Transverse colon (tissue), 4 donors: ENCODE results near the gene CYP4F11. TPM values are rescaled to one million over a fixed set of nuclear protein-coding genes. Genes with fewer than 3 reads are reported as not detected.
"Not testable (repeated sequence)": the region's sequence is repeated elsewhere in the genome, so short reads cannot be mapped to it uniquely, and the experiment has no call there.

ENCODE experiments used
- DNase-seq: peaks from one replicate; pipeline ENCODE4 v3.0.0-alpha.2; 2019
- H3K27ac ChIP-seq, 4 donors: fragments of 200-600 bp; sonication (generic); 2 replicates each; pipeline ENCODE4 v1.5.1; 2016 to 2018; ENCODE audit warnings: inconsistent platforms in 4 of 4
- H3K27me3 ChIP-seq: fragments of 200-600 bp; sonication (generic); 2 replicates; pipeline ENCODE4 v1.5.1; 2017; ENCODE audit warnings: inconsistent platforms
- H3K36me3 ChIP-seq, 4 donors: fragments of 200-600 bp; sonication (generic); 2 replicates each; pipeline ENCODE4 v1.5.1; 2017 to 2019; ENCODE audit warnings: inconsistent platforms in 4 of 4
- H3K4me1 ChIP-seq, 4 donors: fragments of 200-600 bp; sonication (generic); 2 replicates each; pipeline ENCODE4 v1.5.1; 2017 to 2020; ENCODE audit warnings: inconsistent platforms in 4 of 4
- H3K4me3 ChIP-seq, 4 donors: fragments of 200-600 bp; sonication (generic); 1 replicate in 1 of 4; 2 replicates in 3 of 4; pipeline versions ENCODE4 v1.5.1 to v1.6.1; 2017 to 2019; ENCODE audit warnings: inconsistent platforms in 4 of 4
- H3K9me3 ChIP-seq, 2 donors: fragments of 200-600 bp; sonication (generic); 2 replicates each; pipeline ENCODE4 v1.5.1; 2017 to 2019; ENCODE audit warnings: inconsistent platforms in 2 of 2
- CTCF ChIP-seq, 5 experiments: fragments of 200-600 bp in 3 of 5; fragments of 450-650 bp in 2 of 5; sonication (generic) in 3 of 5; IDR thresholded peaks; 1 replicate in 2 of 5; 2 replicates in 3 of 5; pipeline ENCODE4 v1.5.1; 2016 to 2017; ENCODE audit warnings: antibody characterized with exemption in 5 of 5, inconsistent platforms in 3 of 5, mild to moderate bottlenecking in 2 of 5, moderate library complexity in 1 of 5
- EP300 ChIP-seq: sonication (generic); formaldehyde crosslinking; IDR thresholded peaks from one replicate; pipeline ENCODE4 v1.6.1; 2017; ENCODE audit warnings: antibody characterized with exemption, low read depth
- POLR2A ChIP-seq: fragments of 450-650 bp; IDR thresholded peaks from one replicate; pipeline ENCODE4 v1.6.1; 2016; ENCODE audit warnings: antibody characterized with exemption, mild to moderate bottlenecking, moderate library complexity
- POLR2AphosphoS5 ChIP-seq, 3 donors: sonication (generic); formaldehyde crosslinking; IDR thresholded peaks; one replicate each; pipeline ENCODE4 v1.6.1; 2016; ENCODE audit warnings: antibody characterized with exemption in 3 of 3
- WGBS, 2 donors: methylation state at CpG; one replicate each; pipeline ENCODE4 v1.1.5; 2018; ENCODE audit warnings: low coverage in 1 of 2; 5-methylcytosine and 5-hydroxymethylcytosine counted together
- in situ Hi-C, 4 donors: fragments of 200-750 bp; cut with MboI; loops; one replicate each; pipeline versions ENCODE4 v1.15.0 to v1.15.1; 2017; ENCODE audit warnings: low sequenced_read_pairs in 3 of 4, low pct_ligation_motif_present in 1 of 4, low pct_unique_long_range_greater_than_20kb in 1 of 4
- intact Hi-C: fragments of 100-400 bp; cut with DNase I; formaldehyde crosslinking; loops from one replicate; pipeline ENCODE4 v1.15.1; 2023; ENCODE audit warnings: low total_unique reads
- total RNA-seq, 4 donors: library from RNA; depleted of rRNA; stranded (reverse); fragments of >200 nt; gene quantifications; one replicate each; pipeline ENCODE4 v1.1.0, GENCODE V29; 2016

CYP4F11 gene
- total RNA-seq, 4 donors from 2014 or later, result 7.5 to 17.6 (median 10.5) TPM; not detected in 1

GRCh38 chr19:15885167-15885566 is 49.2 kb downstream of the CYP4F11 start:
- in situ Hi-C loops, result no loop called here

DNA sequence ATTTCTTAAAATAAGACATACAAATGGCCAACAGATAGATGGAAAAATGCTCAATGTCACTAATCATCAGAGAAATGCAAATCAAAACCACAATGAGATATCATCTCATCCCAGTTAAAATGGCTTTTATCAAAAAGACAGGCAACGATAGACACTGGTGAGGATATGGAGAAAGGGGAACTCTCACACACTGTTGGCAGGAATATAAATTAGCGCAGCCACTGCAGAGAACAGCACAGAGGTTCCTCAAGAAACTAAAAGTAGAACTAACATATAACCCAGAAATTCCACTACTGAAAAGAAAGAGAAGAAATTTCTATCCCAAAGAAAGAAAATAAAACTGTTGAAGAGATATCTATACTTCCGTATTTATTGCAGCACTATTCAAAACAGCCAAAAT is 51.0 kb downstream of the CYP4F11 start:
- DNase-seq, H3K9me3 ChIP-seq, H3K27me3 ChIP-seq, intact Hi-C loops, H3K27ac ChIP-seq, in situ Hi-C loops, H3K36me3 ChIP-seq, H3K4me1 ChIP-seq, H3K4me3 ChIP-seq: not testable (repeated sequence)
- WGBS, 2 donors, result 52 to 57% methylated on average over 2 to 3 of the region's 3 CpGs

More at GRCh38 chr19:15885167-15885566, 49.2 kb downstream of the CYP4F11 start:
- Histone ChIP-seq H3K4me3 (no peak overlapping the region), H3K9me3 (no peaks in the 10 kb centered on the region), H3K36me3 (no peaks in the 10 kb centered on the region), H3K27me3 (peaks cover 8% of the 10 kb centered on the region), H3K27ac (no peak overlapping the region), H3K4me1 (no peaks in the 10 kb centered on the region)
- no peak for TF ChIP-seq CTCF (IDR thresholded peaks at IDR 0.05)
- TF ChIP-seq POLR2A, result no peak
- TF ChIP-seq EP300, result no peak
- no peak for TF ChIP-seq POLR2AphosphoS5 (IDR thresholded peaks at IDR 0.05)
- no peak for DNase-seq
- 69 to 80% methylated on average over 3 of the region's 3 CpGs for WGBS, 2 donors
- intact Hi-C loops, result no loop called here

DNA sequence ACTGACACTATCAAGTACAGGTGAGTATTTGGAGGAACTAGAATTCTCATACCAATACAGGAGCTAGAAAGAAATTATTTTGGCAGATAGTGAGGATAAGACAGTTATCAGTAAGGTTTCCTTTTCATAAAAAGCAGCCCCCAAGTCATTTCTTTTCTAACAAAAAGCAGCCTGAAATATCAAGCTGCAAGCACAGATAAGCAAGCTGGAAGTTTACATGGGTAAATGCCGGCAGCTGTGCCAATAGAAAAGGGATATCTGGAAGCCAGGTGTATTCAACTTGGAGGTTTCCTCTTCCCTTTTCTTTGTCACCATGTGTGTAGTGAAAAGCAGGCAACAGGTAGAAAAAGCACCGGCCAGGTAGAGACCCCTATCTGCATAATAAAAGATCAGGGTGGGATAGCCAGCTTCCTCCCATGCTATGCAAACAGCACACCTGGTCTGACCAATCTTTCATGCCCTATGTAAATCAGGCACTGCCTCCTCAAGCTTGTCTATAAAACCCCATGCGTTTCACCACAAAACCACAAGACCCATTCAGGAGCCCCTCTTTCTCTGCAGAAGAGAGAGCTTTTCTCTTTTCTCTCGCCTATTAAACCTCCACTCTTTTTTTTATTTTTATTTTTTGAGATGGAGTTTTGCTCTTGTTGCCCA is 59.4 kb downstream of the CYP4F11 start:
- intact Hi-C loops, result loop anchor here (10.0 kb wide), 1 partner anchor 240 kb away; no protein-coding TSS in a partner anchor

DNA sequence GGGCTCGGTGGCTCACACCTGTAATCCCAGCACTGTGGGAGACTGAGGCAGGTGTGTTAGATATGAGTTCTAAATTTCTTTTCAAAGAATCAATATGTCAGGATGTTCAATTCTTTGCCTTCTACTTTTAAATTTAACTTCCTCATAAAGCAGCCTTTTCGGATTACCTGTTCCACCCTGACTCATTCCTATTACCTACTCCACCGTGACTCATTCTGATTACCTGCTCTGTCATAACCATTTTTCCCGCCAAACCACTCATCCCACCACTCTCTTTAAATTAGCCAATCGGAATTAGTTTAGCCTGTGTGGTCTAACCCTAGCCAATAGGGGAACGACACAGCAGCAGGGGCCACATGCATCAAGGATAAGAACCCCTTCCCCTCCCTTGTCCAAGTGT is 60.6 kb downstream of the CYP4F11 start:
- intact Hi-C loops, result loop anchor here (10.0 kb wide), 1 partner anchor 239 kb away; no protein-coding TSS in a partner anchor
- H3K27ac ChIP-seq, DNase-seq, H3K4me1 ChIP-seq, in situ Hi-C loops, H3K9me3 ChIP-seq, H3K4me3 ChIP-seq, H3K36me3 ChIP-seq: not testable (repeated sequence)
- peaks cover 33% of the 10 kb centered on the region for H3K27me3 ChIP-seq
- WGBS, 2 donors, result 62 to 73% methylated on average over 5 to 6 of the region's 6 CpGs

More for the DNA sequence above, 59.4 kb downstream of the CYP4F11 start:
- Histone ChIP-seq H3K4me1 (no peaks in the 10 kb centered on the region), H3K36me3 (no peaks in the 10 kb centered on the region), H3K9me3 (no peaks in the 10 kb centered on the region), H3K4me3 (no peak overlapping the region), H3K27me3 (peaks cover 33% of the 10 kb centered on the region), H3K27ac (no peak overlapping the region)
- in situ Hi-C loops, result no loop called here
- DNase-seq, result no peak
- no peak for TF ChIP-seq CTCF (IDR thresholded peaks at IDR 0.05)
- TF ChIP-seq EP300, result no peak
- TF ChIP-seq POLR2A, result no peak
- no peak for TF ChIP-seq POLR2AphosphoS5 (IDR thresholded peaks at IDR 0.05)
- 34 to 43% methylated on average over 4 of the region's 4 CpGs for WGBS, 2 donors

GRCh38 chr19:15871570-15871969 is 62.8 kb downstream of the CYP4F11 start:
- no peaks in the 10 kb centered on the region for H3K36me3 ChIP-seq
- WGBS, 2 donors, result 17 to 35% methylated on average over 1 to 10 of the region's 11 CpGs
- TF ChIP-seq EP300 (no peak), POLR2A (no peak), CTCF (IDR thresholded peaks at IDR 0.05) (no peak), POLR2AphosphoS5 (IDR thresholded peaks at IDR 0.05) (no peak)
- no peak overlapping the region for H3K4me3 ChIP-seq
- peaks cover 33% of the 10 kb centered on the region for H3K27me3 ChIP-seq
- intact Hi-C loops (loop anchor here (10.0 kb wide), 1 partner anchor 237 kb away; no protein-coding TSS in a partner anchor), in situ Hi-C loops (no loop called here)
- peak; percentile 11 for DNase-seq
- H3K27ac ChIP-seq, result no peak overlapping the region
- H3K9me3 ChIP-seq, result no peaks in the 10 kb centered on the region
- no peaks in the 10 kb centered on the region for H3K4me1 ChIP-seq
